ENCODE data around the gene FBXO33. TPM values are rescaled to one million over a fixed set of nuclear protein-coding genes. Genes with fewer than 3 reads are reported as not detected.

The FBXO33 gene
- total RNA-seq, 4 donors from 2014 or later = 12.1 to 27.2 (median 20.8) TPM

- H3K27me3 ChIP-seq = no peaks in the 10 kb centered on the region
- no peaks in the 10 kb centered on the region for H3K9me3 ChIP-seq
- H3K27ac ChIP-seq = no peak overlapping the region
- TF ChIP-seq CTCF (IDR thresholded peaks at IDR 0.05) (no peak), POLR2A (IDR thresholded peaks at IDR 0.05) (no peak)
- no peaks in the 10 kb centered on the region for H3K36me3 ChIP-seq
- intact Hi-C loops (cut with DNase I; ENCODE audit: low total_unique reads) = loop anchor here (10.0 kb wide), 1 partner anchor 330 kb away; the partner anchor contains the start of gene SEC23A
- H3K4me1 ChIP-seq = no peaks in the 10 kb centered on the region
- DNase-seq = no peak
- no peak overlapping the region for H3K4me3 ChIP-seq
Measured at GRCh38 chr14:39435241-39435640, 3.0 kb upstream of the FBXO33 start.

- Histone ChIP-seq H3K4me1 (no peaks in the 10 kb centered on the region), H3K27ac (no peak overlapping the region), H3K4me3 (no peak overlapping the region), H3K36me3 (no peaks in the 10 kb centered on the region), H3K27me3 (no peaks in the 10 kb centered on the region), H3K9me3 (no peaks in the 10 kb centered on the region)
- no peak for DNase-seq
- intact Hi-C loops (cut with DNase I; ENCODE audit: low total_unique reads) = loop anchor here (10.0 kb wide), 1 partner anchor 330 kb away; the partner anchor contains the start of gene SEC23A
- TF ChIP-seq POLR2A (IDR thresholded peaks at IDR 0.05) (no peak), CTCF (IDR thresholded peaks at IDR 0.05) (no peak)
Measured at GRCh38 chr14:39434401-39434800, 2.2 kb upstream of the FBXO33 start.

- Histone ChIP-seq H3K27me3 (no peaks in the 10 kb centered on the region), H3K4me3 (peak overlapping the region; percentile 85 to 97), H3K36me3 (no peaks in the 10 kb centered on the region), H3K4me1 (no peaks in the 10 kb centered on the region), H3K27ac (peak overlapping the region; percentile 98), H3K9me3 (no peaks in the 10 kb centered on the region)
- DNase-seq = no peak
- intact Hi-C loops (cut with DNase I; ENCODE audit: low total_unique reads) = loop anchor here (10.0 kb wide), 1 partner anchor 329 kb away; the partner anchor contains the start of gene SEC23A
- no peak for TF ChIP-seq POLR2A (IDR thresholded peaks at IDR 0.05)
- no peak for TF ChIP-seq CTCF (IDR thresholded peaks at IDR 0.05)
Measured at GRCh38 chr14:39433452-39433813, 1.2 kb upstream of the FBXO33 start.

- Histone ChIP-seq H3K4me3 (peak overlapping the region; percentile 85 to 97), H3K27ac (peak overlapping the region; percentile 98), H3K9me3 (no peaks in the 10 kb centered on the region), H3K4me1 (no peaks in the 10 kb centered on the region), H3K36me3 (no peaks in the 10 kb centered on the region), H3K27me3 (no peaks in the 10 kb centered on the region)
- peak; percentile 91 to 92 for DNase-seq
- intact Hi-C loops (cut with DNase I; ENCODE audit: low total_unique reads) = loop anchor here (10.0 kb wide), 1 partner anchor 328 kb away; the partner anchor contains the start of gene SEC23A
- TF ChIP-seq CTCF (IDR thresholded peaks at IDR 0.05) (peak in 2 of 4 experiments; percentile 24 to 27), POLR2A (IDR thresholded peaks at IDR 0.05) (peak in 1 of 2 donors; percentile 70)
Measured at GRCh38 chr14:39432619-39433451, 602 bp upstream of the FBXO33 start.
